PC-9 (cell line): ENCODE data around the gene PPEF1. TPM values are rescaled to one million over a fixed set of nuclear protein-coding genes. Genes with fewer than 3 reads are reported as not detected.

ENCODE experiments used
- BruUV-seq: library from RNA; stranded (reverse); fragments of 400-500 nt; replicated peaks from 2 replicates; lab custom pipeline; 2021; lab: Mats Ljungman, UMichigan
- CTCF ChIA-PET: fragments of 300-600 bp; sonication (Branson Sonifier 250); formaldehyde crosslinking; loops from one replicate; lab custom pipeline; 2022; ENCODE audit warnings: antibody characterized with exemption; lab: Charles Lee
- POLR2A ChIA-PET: fragments of 300-600 bp; sonication (Branson Sonifier 250); formaldehyde crosslinking; loops from one replicate; lab custom pipeline; 2022; ENCODE audit warnings: antibody characterized with exemption; ENCODE audit not compliant: unreplicated experiment; lab: Charles Lee
- DNase-seq, 2 experiments: peaks; one replicate each; pipeline versions ENCODE4 v3.0.0 to v3.0.0-alpha.2; 2015 to 2022; ENCODE audit warnings: mixed read lengths in 1 of 2
- H2AFZ ChIP-seq: fragments of 200-600 bp; sonication (generic); 2 replicates; pipeline ENCODE4 v1.8.1; 2017; ENCODE audit warnings: antibody characterized with exemption
- H3F3A ChIP-seq: fragments of 200-600 bp; sonication (generic); 2 replicates; pipeline ENCODE4 v1.8.1; 2017; ENCODE audit warnings: antibody characterized with exemption, mild to moderate bottlenecking, low read depth; ENCODE audit not compliant: insufficient read depth
- H3K27ac ChIP-seq: fragments of 200-600 bp; sonication (generic); 2 replicates; pipeline ENCODE4 v1.6.1; 2016; ENCODE audit warnings: mixed run types
- H3K27me3 ChIP-seq: fragments of 200-600 bp; sonication (generic); 2 replicates; pipeline ENCODE4 v1.6.1; 2016; ENCODE audit warnings: low read depth, mixed run types; ENCODE audit not compliant: insufficient read depth
- H3K36me3 ChIP-seq: fragments of 200-600 bp; sonication (generic); 2 replicates; pipeline ENCODE4 v1.6.1; 2016; ENCODE audit warnings: low read depth, mixed run types
- H3K4me1 ChIP-seq: fragments of 200-600 bp; sonication (generic); replicated peaks from 2 replicates; pipeline ENCODE4 v1.6.1; 2016; ENCODE audit warnings: mixed run types; ENCODE audit not compliant: insufficient read depth
- H3K4me2 ChIP-seq: fragments of 200-600 bp; sonication (generic); 2 replicates; pipeline ENCODE4 v1.6.1; 2017; ENCODE audit warnings: mixed run types
- H3K4me3 ChIP-seq: fragments of 200-600 bp; sonication (generic); 2 replicates; pipeline ENCODE4 v1.6.1; 2016; ENCODE audit warnings: mixed run types
- H3K79me2 ChIP-seq: fragments of 200-600 bp; sonication (generic); 2 replicates; pipeline ENCODE4 v1.6.1; 2017; ENCODE audit warnings: low read depth, mixed run types
- H3K9me2 ChIP-seq: fragments of 200-600 bp; sonication (generic); 2 replicates; pipeline ENCODE4 v1.8.1; 2017; ENCODE audit warnings: mild to moderate bottlenecking; ENCODE audit not compliant: insufficient read depth
- H3K9me3 ChIP-seq: fragments of 200-600 bp; sonication (generic); 2 replicates; pipeline ENCODE4 v1.8.1; 2016; ENCODE audit warnings: low read depth; ENCODE audit not compliant: insufficient read depth
- H4K20me1 ChIP-seq: fragments of 200-600 bp; sonication (generic); 2 replicates; pipeline ENCODE4 v1.8.1; 2017; ENCODE audit not compliant: insufficient read depth
- CTCF ChIP-seq: fragments of 200-600 bp; sonication (generic); conservative IDR thresholded peaks from 2 replicates; pipeline ENCODE4 v1.6.1; 2017; ENCODE audit warnings: mixed run types, antibody characterized with exemption, mild to moderate bottlenecking, moderate library complexity
- EZH2 ChIP-seq: fragments of 200-600 bp; sonication (generic); IDR thresholded peaks from 2 replicates; pipeline ENCODE4 v1.8.0; 2017; ENCODE audit warnings: antibody characterized with exemption, low read depth
- intact Hi-C: fragments of 100-400 bp; cut with micrococcal nuclease; formaldehyde crosslinking; loops from one replicate; pipeline ENCODE4 v1.10.0; 2022; ENCODE audit not compliant: unreplicated experiment
- total RNA-seq: library from RNA; stranded (reverse); gene quantifications from 2 replicates; pipeline ENCODE4 v1.2.3, GENCODE V29; 2021

The PPEF1 gene
- total RNA-seq, 1 experiment from 2014 or later, result not detected

GRCh38 chrX:18855919-18856644 lies 148.6 kb downstream of the PPEF1 start:
- Histone ChIP-seq H3K36me3 (no peaks in the 10 kb centered on the region), H3K9me2 (no peaks in the 10 kb centered on the region), H3F3A (no peaks in the 10 kb centered on the region), H2AFZ (no peak overlapping the region), H3K4me1 (no peaks in the 10 kb centered on the region), H3K4me3 (no peak overlapping the region), H3K27ac (no peak overlapping the region), H3K4me2 (no peak overlapping the region), H3K9me3 (no peaks in the 10 kb centered on the region), H3K79me2 (no peaks in the 10 kb centered on the region), H4K20me1 (no peaks in the 10 kb centered on the region), H3K27me3 (no peaks in the 10 kb centered on the region)
- no peak for DNase-seq
- intact Hi-C loops, result no loop called here
- no peak for TF ChIP-seq CTCF
- TF ChIP-seq EZH2, result no peak
- BruUV-seq, result no TSS peak
- POLR2A ChIA-PET, result no interaction called here
- CTCF ChIA-PET, result no interaction called here

- Histone ChIP-seq H3K79me2 (no peaks in the 10 kb centered on the region), H3K4me1 (no peaks in the 10 kb centered on the region), H3K9me2 (no peaks in the 10 kb centered on the region), H2AFZ (no peak overlapping the region), H3K27ac (no peak overlapping the region), H3K9me3 (no peaks in the 10 kb centered on the region), H3K36me3 (no peaks in the 10 kb centered on the region), H3K4me2 (no peak overlapping the region), H3K4me3 (no peak overlapping the region), H3F3A (no peaks in the 10 kb centered on the region), H3K27me3 (no peaks in the 10 kb centered on the region), H4K20me1 (no peaks in the 10 kb centered on the region)
- ChIA-PET POLR2A (no interaction called here), CTCF (no interaction called here)
- BruUV-seq, result no TSS peak
- TF ChIP-seq CTCF, result no peak
- TF ChIP-seq EZH2, result no peak
- intact Hi-C loops, result no loop called here
- DNase-seq, result no peak
Measured at GRCh38 chrX:18856645-18856997, 149.2 kb downstream of the PPEF1 start.

GRCh38 chrX:18861511-18861910 lies 154.1 kb downstream of the PPEF1 start:
- H3F3A ChIP-seq, result no peaks in the 10 kb centered on the region
- TF ChIP-seq EZH2 (no peak), CTCF (no peak)
- H4K20me1 ChIP-seq, result no peaks in the 10 kb centered on the region
- no peaks in the 10 kb centered on the region for H3K27me3 ChIP-seq
- no peaks in the 10 kb centered on the region for H3K79me2 ChIP-seq
- H3K27ac ChIP-seq, result no peak overlapping the region
- no peaks in the 10 kb centered on the region for H3K4me1 ChIP-seq
- H3K4me3 ChIP-seq, result no peak overlapping the region
- no TSS peak for BruUV-seq
- H2AFZ ChIP-seq, result no peak overlapping the region
- ChIA-PET POLR2A (no interaction called here), CTCF (no interaction called here)
- no peaks in the 10 kb centered on the region for H3K9me3 ChIP-seq
- no peaks in the 10 kb centered on the region for H3K36me3 ChIP-seq
- no peak for DNase-seq
- no peaks in the 10 kb centered on the region for H3K9me2 ChIP-seq
- no peak overlapping the region for H3K4me2 ChIP-seq
- intact Hi-C loops, result no loop called here
